ENCODE measurements around the gene NTRK2. TPM values are rescaled to one million over a fixed set of nuclear protein-coding genes. Genes with fewer than 3 reads are reported as not detected.

The NTRK2 gene
- polyA plus RNA-seq, 1 donor (not counting 4 experiments of a cell fraction or from before 2014, with no cell fraction given) = 0.08 TPM

DNA sequence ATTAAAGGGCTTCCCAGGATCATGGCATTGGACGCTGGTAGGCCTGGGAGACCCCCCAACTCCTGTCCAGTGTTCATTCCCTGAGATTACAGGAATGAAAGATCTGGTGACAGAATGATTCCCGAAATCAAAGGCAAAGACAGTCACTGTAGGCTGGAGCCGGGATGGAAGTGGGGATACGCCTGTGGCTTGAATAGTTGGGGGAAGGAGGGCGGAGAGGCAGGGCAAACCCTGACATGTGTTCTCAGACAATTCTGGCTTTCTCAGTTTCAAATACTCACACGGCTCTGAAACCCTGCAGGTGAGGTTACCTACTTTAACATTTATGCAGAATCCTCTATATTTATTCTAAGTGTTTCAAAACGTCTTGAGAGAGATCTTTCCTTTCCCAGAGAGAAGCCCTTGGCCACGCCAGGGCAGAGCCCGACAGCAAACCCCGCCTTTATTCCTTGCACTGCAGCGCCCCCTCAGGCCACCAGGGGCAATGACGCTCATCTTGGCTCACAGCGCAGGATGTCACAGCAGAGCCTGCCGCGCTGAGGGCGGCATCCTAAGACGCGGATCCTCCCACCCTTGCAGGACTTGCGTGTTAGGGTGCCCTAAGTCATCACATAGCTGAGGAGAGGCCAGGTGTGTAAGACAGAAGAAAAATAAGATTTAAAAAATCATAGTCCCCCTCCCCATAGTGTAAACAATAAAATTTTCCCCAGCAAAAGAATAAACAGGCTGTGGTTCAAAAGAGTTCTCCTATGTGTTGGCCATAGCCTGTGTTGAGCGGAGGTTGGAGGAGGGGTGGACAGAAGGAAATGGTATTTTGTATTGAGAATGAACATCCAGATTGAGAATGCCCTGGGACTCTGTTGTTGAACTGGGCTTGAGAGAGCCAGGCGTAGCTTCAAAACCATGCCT is 284.5 kb downstream of the NTRK2 start:
- H3K9me3 ChIP-seq (ENCODE audit: control insufficient read depth, low read depth, low read length) = no peaks in the 10 kb centered on the region
- peak; percentile 33 for DNase-seq (ENCODE audit: low read depth, low spot score)
- no peaks in the 10 kb centered on the region for H3K27me3 ChIP-seq (ENCODE audit: control insufficient read depth, extremely low read depth, insufficient read depth, low read length)
- dilution Hi-C loops (cut with MboI; ENCODE audit: extremely low pct_ligation_motif_present, low sequenced_read_pairs) = no loop called here
- TF ChIP-seq, protein P1, sequence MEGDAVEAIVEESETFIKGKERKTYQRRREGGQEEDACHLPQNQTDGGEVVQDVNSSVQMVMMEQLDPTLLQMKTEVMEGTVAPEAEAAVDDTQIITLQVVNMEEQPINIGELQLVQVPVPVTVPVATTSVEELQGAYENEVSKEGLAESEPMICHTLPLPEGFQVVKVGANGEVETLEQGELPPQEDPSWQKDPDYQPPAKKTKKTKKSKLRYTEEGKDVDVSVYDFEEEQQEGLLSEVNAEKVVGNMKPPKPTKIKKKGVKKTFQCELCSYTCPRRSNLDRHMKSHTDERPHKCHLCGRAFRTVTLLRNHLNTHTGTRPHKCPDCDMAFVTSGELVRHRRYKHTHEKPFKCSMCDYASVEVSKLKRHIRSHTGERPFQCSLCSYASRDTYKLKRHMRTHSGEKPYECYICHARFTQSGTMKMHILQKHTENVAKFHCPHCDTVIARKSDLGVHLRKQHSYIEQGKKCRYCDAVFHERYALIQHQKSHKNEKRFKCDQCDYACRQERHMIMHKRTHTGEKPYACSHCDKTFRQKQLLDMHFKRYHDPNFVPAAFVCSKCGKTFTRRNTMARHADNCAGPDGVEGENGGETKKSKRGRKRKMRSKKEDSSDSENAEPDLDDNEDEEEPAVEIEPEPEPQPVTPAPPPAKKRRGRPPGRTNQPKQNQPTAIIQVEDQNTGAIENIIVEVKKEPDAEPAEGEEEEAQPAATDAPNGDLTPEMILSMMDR (optimal IDR thresholded peaks at IDR 0.05 in 1 of 3, IDR thresholded peaks at IDR 0.05 in 1 of 3, conservative IDR thresholded peaks at IDR 0.05 in 1 of 3; ENCODE audit: extremely low read depth in 1 of 3, insufficient read depth in 2 of 3, low read length in 3 of 3) = peak; percentile 93 to 98 (median 97)
- no peak for TF ChIP-seq EZH2 (IDR thresholded peaks at IDR 0.05; ENCODE audit: low read length)
- H3K4me3 ChIP-seq (ENCODE audit: control insufficient read depth in 2 of 3, extremely low read depth in 1 of 3, insufficient read depth in 2 of 3, low read depth in 1 of 3, low read length in 3 of 3) = peak overlapping the region in 1 of 3 experiments; percentile 35
- no peaks in the 10 kb centered on the region for H4K20me1 ChIP-seq (ENCODE audit: control insufficient read depth, extremely low read depth, insufficient read depth, low read length)
- H3K4me1 ChIP-seq (ENCODE audit: control insufficient read depth, extremely low read depth, insufficient read depth, low read length) = peaks cover 9% of the 10 kb centered on the region
- peak overlapping the region; percentile 66 for H3K4me2 ChIP-seq (ENCODE audit: control insufficient read depth, extremely low read depth, insufficient read depth, low read depth, low read length)
- no peaks in the 10 kb centered on the region for H3K79me2 ChIP-seq (ENCODE audit: control insufficient read depth, insufficient read depth, low read length)
- H3K27ac ChIP-seq (ENCODE audit: control insufficient read depth, insufficient read depth, low read length) = peak overlapping the region; percentile 15
- peak overlapping the region; percentile 78 for H2AFZ ChIP-seq (ENCODE audit: control insufficient read depth, low read length)
- H3K9ac ChIP-seq (ENCODE audit: control insufficient read depth, extremely low read depth, insufficient read depth, low read length) = no peak overlapping the region
- H3K36me3 ChIP-seq (ENCODE audit: control insufficient read depth in 2 of 2, extremely low read depth in 1 of 2, insufficient read depth in 2 of 2, low read length in 2 of 2) = no peaks in the 10 kb centered on the region
- FAIRE-seq = peak; percentile 86
- no peaks in the 10 kb centered on the region for H3K9me1 ChIP-seq (ENCODE audit: control insufficient read depth, extremely low read depth, insufficient read depth, low read length)

DNA sequence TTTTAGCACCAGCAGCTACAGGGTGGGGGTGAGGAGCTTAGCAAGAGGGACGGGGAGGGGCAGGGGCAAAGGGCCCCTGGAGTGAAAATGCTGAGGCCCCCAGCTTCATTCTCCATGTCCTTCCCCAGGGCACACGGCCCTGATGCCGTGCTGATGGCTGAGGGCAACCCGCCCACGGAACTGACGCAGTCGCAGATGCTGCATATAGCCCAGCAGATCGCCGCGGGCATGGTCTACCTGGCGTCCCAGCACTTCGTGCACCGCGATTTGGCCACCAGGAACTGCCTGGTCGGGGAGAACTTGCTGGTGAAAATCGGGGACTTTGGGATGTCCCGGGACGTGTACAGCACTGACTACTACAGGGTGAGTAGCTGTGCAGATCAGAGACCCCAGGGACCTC is 285.6 kb downstream of the NTRK2 start:
- no peak for DNase-seq (ENCODE audit: low read depth, low spot score)
- dilution Hi-C loops (cut with MboI; ENCODE audit: extremely low pct_ligation_motif_present, low sequenced_read_pairs) = no loop called here
- Histone ChIP-seq H3K4me2 (ENCODE audit: control insufficient read depth, extremely low read depth, insufficient read depth, low read depth, low read length) (no peak overlapping the region), H3K9me1 (ENCODE audit: control insufficient read depth, extremely low read depth, insufficient read depth, low read length) (no peaks in the 10 kb centered on the region), H3K4me3 (ENCODE audit: control insufficient read depth in 2 of 3, extremely low read depth in 1 of 3, insufficient read depth in 2 of 3, low read depth in 1 of 3, low read length in 3 of 3) (no peak overlapping the region), H4K20me1 (ENCODE audit: control insufficient read depth, extremely low read depth, insufficient read depth, low read length) (no peaks in the 10 kb centered on the region), H3K27ac (ENCODE audit: control insufficient read depth, insufficient read depth, low read length) (no peak overlapping the region), H3K79me2 (ENCODE audit: control insufficient read depth, insufficient read depth, low read length) (no peaks in the 10 kb centered on the region), H3K9me3 (ENCODE audit: control insufficient read depth, low read depth, low read length) (no peaks in the 10 kb centered on the region), H3K27me3 (ENCODE audit: control insufficient read depth, extremely low read depth, insufficient read depth, low read length) (no peaks in the 10 kb centered on the region), H3K36me3 (ENCODE audit: control insufficient read depth in 2 of 2, extremely low read depth in 1 of 2, insufficient read depth in 2 of 2, low read length in 2 of 2) (no peaks in the 10 kb centered on the region), H3K9ac (ENCODE audit: control insufficient read depth, extremely low read depth, insufficient read depth, low read length) (no peak overlapping the region), H2AFZ (ENCODE audit: control insufficient read depth, low read length) (no peak overlapping the region), H3K4me1 (ENCODE audit: control insufficient read depth, extremely low read depth, insufficient read depth, low read length) (peaks cover 9% of the 10 kb centered on the region)
- no peak for FAIRE-seq
- no peak for TF ChIP-seq EZH2 (IDR thresholded peaks at IDR 0.05; ENCODE audit: low read length)
- TF ChIP-seq, protein P1 (optimal IDR thresholded peaks at IDR 0.05 in 1 of 3, IDR thresholded peaks at IDR 0.05 in 1 of 3, conservative IDR thresholded peaks at IDR 0.05 in 1 of 3; ENCODE audit: extremely low read depth in 1 of 3, insufficient read depth in 2 of 3, low read length in 3 of 3) = no peak
